ENCODE results near the gene TEKT4. TPM values are rescaled to one million over a fixed set of nuclear protein-coding genes. Genes with fewer than 3 reads are reported as not detected.

The TEKT4 gene
- total and polyA plus RNA-seq, 2 donors (not counting 3 experiments of a cell fraction or from before 2014, with no cell fraction given), result not detected

GRCh38 chr2:94875820-94876522, 4.7 kb downstream of the TEKT4 start:
- no peak overlapping the region for H3K4me2 ChIP-seq (ENCODE audit: insufficient read depth, low read length)
- H3K9me3 ChIP-seq (replicated peaks; ENCODE audit: control insufficient read depth, insufficient read depth, low read length), result no peaks in the 10 kb centered on the region
- dilution Hi-C loops (cut with MboI; ENCODE audit: extremely low pct_ligation_motif_present, low sequenced_read_pairs) (no loop called here), intact Hi-C loops (cut with micrococcal nuclease) (no loop called here)
- no TSS peak for BruUV-seq (replicated peaks)
- no peak for DNase-seq (ENCODE audit: low read depth, low spot score)
- no peak overlapping the region for H3K4me3 ChIP-seq (replicated peaks in 1 of 3; ENCODE audit: insufficient read depth in 1 of 3, low read depth in 1 of 3, low read length in 3 of 3)
- ChIA-PET CTCF (no interaction called here), POLR2A (no interaction called here)
- no peak overlapping the region for H3K9ac ChIP-seq (replicated peaks; ENCODE audit: extremely low read depth, insufficient read depth, low read length)
- H3K79me2 ChIP-seq (ENCODE audit: control insufficient read depth, insufficient read depth, low read length), result no peaks in the 10 kb centered on the region
- no peak overlapping the region for H2AFZ ChIP-seq (ENCODE audit: low read depth, low read length)
- H3K36me3 ChIP-seq (ENCODE audit: control insufficient read depth in 2 of 2, extremely low read depth in 1 of 2, insufficient read depth in 2 of 2, low read length in 2 of 2), result no peaks in the 10 kb centered on the region
- H3K9me1 ChIP-seq (replicated peaks; ENCODE audit: control insufficient read depth, extremely low read depth, insufficient read depth, low read length), result no peaks in the 10 kb centered on the region
- no peaks in the 10 kb centered on the region for H3K4me1 ChIP-seq (ENCODE audit: control insufficient read depth, extremely low read depth, insufficient read depth, low read length)
- FAIRE-seq, result no peak
- no peak for TF ChIP-seq POLR2A (IDR thresholded peaks at IDR 0.05; ENCODE audit: low read depth, low read length)
- no peak for TF ChIP-seq JUN (IDR thresholded peaks at IDR 0.05; ENCODE audit: borderline replicate concordance, insufficient read depth, insufficient read length, low read depth)
- no peak for TF ChIP-seq MYC (IDR thresholded peaks at IDR 0.05; ENCODE audit: low read depth, low read length)
- no peak for TF ChIP-seq GATA2 (IDR thresholded peaks at IDR 0.05; ENCODE audit: insufficient read depth, insufficient read length, low read depth, low read length)
- TF ChIP-seq FOS (IDR thresholded peaks at IDR 0.05; ENCODE audit: borderline replicate concordance, insufficient read depth, low read length), result no peak
- TF ChIP-seq EZH2 (IDR thresholded peaks at IDR 0.05; ENCODE audit: borderline replicate concordance, low read depth, low read length, severe bottlenecking), result no peak
- TF ChIP-seq MAX (IDR thresholded peaks at IDR 0.05; ENCODE audit: insufficient read depth, insufficient read length), result no peak
- TF ChIP-seq CTCF (IDR thresholded peaks at IDR 0.05; ENCODE audit: extremely low read depth in 1 of 2, insufficient read depth in 1 of 2, low read depth in 1 of 2, low read length in 2 of 2), result no peak
- TF ChIP-seq POLR2AphosphoS5 (IDR thresholded peaks at IDR 0.05; ENCODE audit: insufficient read depth, low read depth, low read length), result no peak
- H4K20me1 ChIP-seq (replicated peaks; ENCODE audit: control insufficient read depth, extremely low read depth, insufficient read depth, low read length), result no peaks in the 10 kb centered on the region
- H3K27me3 ChIP-seq (ENCODE audit: control insufficient read depth in 2 of 2, insufficient read depth in 2 of 2, low read length in 2 of 2), result no peaks in the 10 kb centered on the region
- H3K27ac ChIP-seq (ENCODE audit: insufficient read depth, low read depth, low read length), result no peak overlapping the region

All from endothelial cell of umbilical vein (primary cell).